HG03520 (cell line): Measurements from ENCODE around the gene WFDC1.

ENCODE experiments used
- ATAC-seq: cut with Tn5 transposase; IDR thresholded peaks from one replicate; pipeline ENCODE4 v1.9.1; 2021; ENCODE audit warnings: mild to moderate bottlenecking, moderate library complexity; ENCODE audit not compliant: unreplicated experiment

Gene WFDC1

GRCh38 chr16:84370723-84371552 lies 76.3 kb downstream of the WFDC1 start:
- ATAC-seq = no peak

DNA sequence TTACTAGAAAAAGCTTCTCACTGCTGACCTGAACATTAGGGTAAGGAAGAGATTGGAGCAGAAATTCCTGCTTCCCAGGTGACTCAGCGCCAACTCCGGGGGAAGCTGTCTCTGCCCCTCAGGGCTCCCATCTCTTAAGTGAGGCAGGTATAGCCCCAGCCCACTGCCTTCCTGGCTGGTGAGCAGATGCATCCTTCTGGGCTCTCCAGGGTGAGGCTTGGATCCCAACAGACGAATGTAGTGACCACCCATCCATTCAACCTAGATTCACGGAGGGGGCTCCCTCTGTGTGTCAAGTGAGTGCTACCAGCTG lies 76.8 kb downstream of the WFDC1 start:
- ATAC-seq = no peak

DNA sequence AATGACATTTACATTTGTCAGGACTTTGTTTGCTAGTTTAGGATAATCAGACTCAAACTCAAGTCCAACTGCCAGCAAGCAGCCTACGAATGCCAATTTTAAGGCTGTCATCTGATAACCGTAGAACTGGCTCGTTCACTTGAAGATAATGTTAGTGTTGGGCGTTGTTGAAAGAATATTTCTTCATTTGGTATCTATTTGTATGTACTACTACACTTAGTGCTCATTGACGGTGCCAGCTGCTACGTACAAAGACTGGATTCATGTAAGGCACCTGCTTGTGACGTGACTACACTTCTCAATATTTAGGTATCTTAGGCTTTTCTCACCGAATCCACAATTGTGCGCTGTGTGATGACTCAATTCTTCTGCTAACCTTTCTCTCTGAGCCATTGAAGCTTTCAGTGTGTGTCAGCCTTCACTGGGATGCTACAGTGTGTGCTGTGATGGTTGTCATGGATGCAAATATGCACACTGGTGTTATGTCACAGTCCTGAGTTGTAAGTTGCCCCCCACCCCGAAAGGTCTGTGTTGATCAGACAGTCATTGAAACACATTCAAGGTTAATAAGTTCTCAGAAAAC lies 79.3 kb downstream of the WFDC1 start:
- no peak for ATAC-seq

DNA sequence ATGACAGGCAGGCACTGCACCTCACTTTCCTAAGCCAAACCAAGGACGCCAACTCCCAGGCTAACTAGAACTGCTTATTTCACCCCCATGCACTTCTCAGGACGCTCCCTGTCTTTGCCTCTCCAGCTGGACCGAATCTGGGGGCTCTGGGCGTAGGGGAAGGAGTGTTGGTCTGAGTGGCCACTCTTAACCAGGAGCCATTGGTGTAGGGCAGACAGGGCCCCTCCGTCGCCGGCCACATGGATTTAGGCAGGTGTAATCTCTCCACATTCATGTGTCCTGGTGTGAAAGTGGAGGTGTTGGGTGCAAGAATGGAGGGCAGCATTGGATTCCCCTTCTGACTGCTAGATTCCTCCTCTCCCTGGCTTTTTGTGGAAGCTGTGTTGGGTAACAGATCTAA lies 83.4 kb downstream of the WFDC1 start:
- ATAC-seq = no peak

DNA sequence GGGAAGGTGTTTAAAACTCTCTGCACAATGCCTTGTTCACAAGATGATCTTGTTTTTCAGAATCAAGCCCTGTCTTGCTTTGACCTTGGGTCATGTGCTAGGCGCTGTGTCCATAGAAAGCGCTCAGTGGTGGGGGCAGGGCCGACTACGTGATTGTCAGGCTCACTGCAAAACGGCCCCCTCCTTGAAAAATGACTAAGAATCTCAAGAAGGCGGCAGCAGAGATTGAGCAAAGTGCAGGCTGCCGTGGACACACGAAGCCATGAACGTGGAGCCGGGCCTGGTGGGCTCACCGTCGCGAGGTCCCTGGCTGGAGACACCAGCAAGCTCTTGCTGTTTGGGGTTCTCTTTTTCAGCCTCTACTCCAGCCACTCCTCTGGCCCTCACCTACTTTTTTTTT lies 83.9 kb downstream of the WFDC1 start:
- no peak for ATAC-seq

GRCh38 chr16:84379008-84379708 lies 84.5 kb downstream of the WFDC1 start:
- ATAC-seq = no peak
